ENCODE measurements around the gene SMARCC2. TPM values are rescaled to one million over a fixed set of nuclear protein-coding genes. Genes with fewer than 3 reads are reported as not detected.

The SMARCC2 gene
- total and polyA plus RNA-seq, 9 of the 15 experiments (the other 6 are each of a cell fraction or from before 2014, with no cell fraction given): 11.9 to 86.0 (median 36.6) TPM

DNA sequence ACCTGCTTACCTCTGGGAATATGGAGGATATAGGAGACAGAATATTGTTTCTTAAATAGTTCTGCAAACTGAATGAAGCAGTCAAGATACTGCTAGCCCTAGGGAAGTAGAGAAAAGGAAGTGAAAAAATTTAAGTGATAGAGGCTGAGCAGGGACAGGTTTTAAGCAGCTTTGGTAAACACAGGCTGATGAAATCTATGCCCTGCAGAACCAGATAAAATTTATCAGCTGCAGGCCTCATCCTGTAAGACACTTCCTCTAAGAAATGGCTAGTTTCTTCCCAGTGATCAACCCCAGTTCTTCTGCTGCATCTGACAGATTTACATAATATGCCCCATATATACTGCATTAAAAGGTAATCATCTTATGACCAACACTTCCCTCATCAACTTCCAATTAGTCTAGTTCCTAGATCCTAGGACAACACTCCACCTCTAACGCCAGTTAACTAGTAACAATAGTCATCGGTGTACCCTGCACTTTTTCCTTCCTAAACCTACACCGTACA lies 62.5 kb downstream of the SMARCC2 start (continued):
- TF ChIP-seq RBBP5 (IDR thresholded peaks at IDR 0.05; ENCODE audit: borderline replicate concordance, insufficient read depth, low read length, poor library complexity, severe bottlenecking): no peak
- TF ChIP-seq, protein P1, sequence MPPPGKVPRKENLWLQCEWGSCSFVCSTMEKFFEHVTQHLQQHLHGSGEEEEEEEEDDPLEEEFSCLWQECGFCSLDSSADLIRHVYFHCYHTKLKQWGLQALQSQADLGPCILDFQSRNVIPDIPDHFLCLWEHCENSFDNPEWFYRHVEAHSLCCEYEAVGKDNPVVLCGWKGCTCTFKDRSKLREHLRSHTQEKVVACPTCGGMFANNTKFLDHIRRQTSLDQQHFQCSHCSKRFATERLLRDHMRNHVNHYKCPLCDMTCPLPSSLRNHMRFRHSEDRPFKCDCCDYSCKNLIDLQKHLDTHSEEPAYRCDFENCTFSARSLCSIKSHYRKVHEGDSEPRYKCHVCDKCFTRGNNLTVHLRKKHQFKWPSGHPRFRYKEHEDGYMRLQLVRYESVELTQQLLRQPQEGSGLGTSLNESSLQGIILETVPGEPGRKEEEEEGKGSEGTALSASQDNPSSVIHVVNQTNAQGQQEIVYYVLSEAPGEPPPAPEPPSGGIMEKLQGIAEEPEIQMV (tag; conservative IDR thresholded peaks at IDR 0.05; ENCODE audit: low read depth): no peak
- TF ChIP-seq RBM15 (IDR thresholded peaks at IDR 0.05; ENCODE audit: insufficient read depth, low read length): no peak
- TF ChIP-seq, protein P2, sequence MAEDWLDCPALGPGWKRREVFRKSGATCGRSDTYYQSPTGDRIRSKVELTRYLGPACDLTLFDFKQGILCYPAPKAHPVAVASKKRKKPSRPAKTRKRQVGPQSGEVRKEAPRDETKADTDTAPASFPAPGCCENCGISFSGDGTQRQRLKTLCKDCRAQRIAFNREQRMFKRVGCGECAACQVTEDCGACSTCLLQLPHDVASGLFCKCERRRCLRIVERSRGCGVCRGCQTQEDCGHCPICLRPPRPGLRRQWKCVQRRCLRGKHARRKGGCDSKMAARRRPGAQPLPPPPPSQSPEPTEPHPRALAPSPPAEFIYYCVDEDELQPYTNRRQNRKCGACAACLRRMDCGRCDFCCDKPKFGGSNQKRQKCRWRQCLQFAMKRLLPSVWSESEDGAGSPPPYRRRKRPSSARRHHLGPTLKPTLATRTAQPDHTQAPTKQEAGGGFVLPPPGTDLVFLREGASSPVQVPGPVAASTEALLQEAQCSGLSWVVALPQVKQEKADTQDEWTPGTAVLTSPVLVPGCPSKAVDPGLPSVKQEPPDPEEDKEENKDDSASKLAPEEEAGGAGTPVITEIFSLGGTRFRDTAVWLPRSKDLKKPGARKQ (CRISPR knock-in tag; IDR thresholded peaks at IDR 0.05): no peak
- no peak for TF ChIP-seq DIDO1 (tag; IDR thresholded peaks at IDR 0.05; ENCODE audit: low read depth)
- no peak for TF ChIP-seq PATZ1 (CRISPR knock-in tag; IDR thresholded peaks at IDR 0.05; ENCODE audit: borderline replicate concordance)
- peak; percentile 69 for TF ChIP-seq NFIC (IDR thresholded peaks at IDR 0.05)
- no peak for TF ChIP-seq TAF15 (IDR thresholded peaks at IDR 0.05; ENCODE audit: low read depth, low read length)
- TF ChIP-seq IRF1 (CRISPR knock-in tag; IDR thresholded peaks at IDR 0.05; ENCODE audit: borderline replicate concordance): no peak
- no peak for TF ChIP-seq POLR3A (IDR thresholded peaks at IDR 0.05; ENCODE audit: borderline replicate concordance, extremely low read depth, insufficient read depth, insufficient read length)
- 0 out of 2 replicates have a peak, but pooled peaks have one; percentile 43 for TF ChIP-seq MYNN (IDR thresholded peaks at IDR 0.05)
- TF ChIP-seq MYNN (CRISPR knock-in tag; IDR thresholded peaks at IDR 0.05): no peak
- no peak for TF ChIP-seq SRSF9 (IDR thresholded peaks at IDR 0.05; ENCODE audit: borderline replicate concordance, low read depth, low read length)
- TF ChIP-seq, protein P3, sequence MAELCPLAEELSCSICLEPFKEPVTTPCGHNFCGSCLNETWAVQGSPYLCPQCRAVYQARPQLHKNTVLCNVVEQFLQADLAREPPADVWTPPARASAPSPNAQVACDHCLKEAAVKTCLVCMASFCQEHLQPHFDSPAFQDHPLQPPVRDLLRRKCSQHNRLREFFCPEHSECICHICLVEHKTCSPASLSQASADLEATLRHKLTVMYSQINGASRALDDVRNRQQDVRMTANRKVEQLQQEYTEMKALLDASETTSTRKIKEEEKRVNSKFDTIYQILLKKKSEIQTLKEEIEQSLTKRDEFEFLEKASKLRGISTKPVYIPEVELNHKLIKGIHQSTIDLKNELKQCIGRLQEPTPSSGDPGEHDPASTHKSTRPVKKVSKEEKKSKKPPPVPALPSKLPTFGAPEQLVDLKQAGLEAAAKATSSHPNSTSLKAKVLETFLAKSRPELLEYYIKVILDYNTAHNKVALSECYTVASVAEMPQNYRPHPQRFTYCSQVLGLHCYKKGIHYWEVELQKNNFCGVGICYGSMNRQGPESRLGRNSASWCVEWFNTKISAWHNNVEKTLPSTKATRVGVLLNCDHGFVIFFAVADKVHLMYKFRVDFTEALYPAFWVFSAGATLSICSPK (IDR thresholded peaks at IDR 0.05; ENCODE audit: borderline replicate concordance): no peak
- no peak for TF ChIP-seq SMARCB1 (IDR thresholded peaks at IDR 0.05; ENCODE audit: insufficient read length, low read depth)
- TF ChIP-seq ZNF274 (IDR thresholded peaks at IDR 0.05; ENCODE audit: borderline replicate concordance, low read depth, low read length): no peak
- no peak for TF ChIP-seq DACH1 (IDR thresholded peaks at IDR 0.05; ENCODE audit: partially characterized antibody)
- no peak for TF ChIP-seq CREBBP (IDR thresholded peaks at IDR 0.05; ENCODE audit: low read depth, low read length)
- no peak for TF ChIP-seq SRSF7 (optimal IDR thresholded peaks at IDR 0.05; ENCODE audit: low read depth, low read length)

Data from K562 (cell line).